ENCODE results near the gene GRSF1. TPM values are rescaled to one million over a fixed set of nuclear protein-coding genes. Genes with fewer than 3 reads are reported as not detected.

Gene GRSF1
- total RNA-seq (2022; extraction: Qiagen RNA extraction), result 72.8 to 95.4 TPM (median 77.6 TPM) in 5 replicates

GRCh38 chr4:70839589-70840093 is at the start of gene GRSF1:
GRSF1 (minus strand) TSS chr4:70839890; CDS start chr4:70839827, 63 bp downstream.

Other genes starting within 250 kb of the GRSF1 start
- not detected in 5 replicates for gene AMBN, start 247.6 kb downstream of the GRSF1 start, total RNA-seq (2022; extraction: Qiagen RNA extraction)
- not detected in 5 replicates for gene ENAM, start 211.1 kb downstream of the GRSF1 start, total RNA-seq (2022; extraction: Qiagen RNA extraction)
- gene JCHAIN, start 173.4 kb downstream of the GRSF1 start, total RNA-seq (2022; extraction: Qiagen RNA extraction), result 0.12 to 0.46 TPM (median 0.15 TPM) in 3 of 5 replicates, not detected in the others
- gene UTP3, start 151.4 kb downstream of the GRSF1 start, total RNA-seq (2022; extraction: Qiagen RNA extraction), result 32.0 to 48.0 TPM (median 35.8 TPM) in 5 replicates
- 6.4 to 8.5 TPM (median 7.7 TPM) in 5 replicates for gene RUFY3, start 117.9 kb downstream of the GRSF1 start, total RNA-seq (2022; extraction: Qiagen RNA extraction)
- gene MOB1B, start 62.5 kb upstream of the GRSF1 start, total RNA-seq (2022; extraction: Qiagen RNA extraction), result 4.7 to 7.0 TPM (median 6.4 TPM) in 5 replicates
- 15.8 to 22.8 TPM (median 20.2 TPM) in 5 replicates for gene DCK, start 153.8 kb upstream of the GRSF1 start, total RNA-seq (2022; extraction: Qiagen RNA extraction)

All from A549 treated with CORT108297 at 1 μM for 4 hours (cell line).